ENCODE measurements around the gene PLTP.

Gene PLTP

DNA sequence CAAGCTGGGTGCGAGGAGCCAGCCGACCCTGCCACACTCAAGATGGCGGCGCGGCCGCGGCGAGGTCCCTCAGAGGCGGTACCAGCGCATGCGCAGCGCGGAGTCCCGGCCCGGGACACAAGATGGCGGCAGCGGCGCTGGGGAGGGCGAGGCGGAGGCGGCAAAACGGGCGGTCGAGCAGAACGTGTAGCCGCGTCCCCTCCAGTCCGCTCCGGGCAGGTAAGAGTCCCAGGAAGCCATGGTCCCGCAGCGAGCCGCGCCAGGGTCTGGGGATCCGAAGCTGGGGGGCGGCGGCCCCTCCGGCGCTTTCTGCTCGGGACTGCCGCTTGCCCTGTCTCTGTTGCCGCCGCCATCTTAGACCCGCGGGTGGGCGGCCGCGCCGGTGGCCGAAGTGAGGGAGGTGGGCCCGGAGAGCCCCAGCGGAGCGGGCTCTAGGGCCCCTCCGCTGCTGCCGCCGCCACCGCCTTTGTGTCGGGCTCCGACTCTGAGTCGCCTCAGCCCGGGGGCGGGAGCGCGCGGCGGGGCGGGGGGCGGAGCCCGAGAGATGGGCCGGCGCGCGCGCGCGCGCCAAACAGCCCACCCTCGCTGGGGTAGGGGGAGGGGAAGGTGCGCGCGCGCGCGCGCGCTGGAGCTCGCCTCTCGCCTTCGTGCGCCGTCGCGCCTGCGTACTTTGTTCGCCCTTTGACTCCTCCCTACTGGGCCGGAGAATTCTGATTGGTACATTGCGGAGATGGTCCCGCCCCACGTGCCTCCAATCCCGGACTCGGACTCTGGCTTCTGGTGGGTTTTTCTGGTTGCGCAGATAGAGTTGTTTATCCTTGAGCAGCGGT lies 22.8 kb upstream of the PLTP start, which contains the start of gene PCIF1 (continued):
- TF ChIP-seq, protein P1, sequence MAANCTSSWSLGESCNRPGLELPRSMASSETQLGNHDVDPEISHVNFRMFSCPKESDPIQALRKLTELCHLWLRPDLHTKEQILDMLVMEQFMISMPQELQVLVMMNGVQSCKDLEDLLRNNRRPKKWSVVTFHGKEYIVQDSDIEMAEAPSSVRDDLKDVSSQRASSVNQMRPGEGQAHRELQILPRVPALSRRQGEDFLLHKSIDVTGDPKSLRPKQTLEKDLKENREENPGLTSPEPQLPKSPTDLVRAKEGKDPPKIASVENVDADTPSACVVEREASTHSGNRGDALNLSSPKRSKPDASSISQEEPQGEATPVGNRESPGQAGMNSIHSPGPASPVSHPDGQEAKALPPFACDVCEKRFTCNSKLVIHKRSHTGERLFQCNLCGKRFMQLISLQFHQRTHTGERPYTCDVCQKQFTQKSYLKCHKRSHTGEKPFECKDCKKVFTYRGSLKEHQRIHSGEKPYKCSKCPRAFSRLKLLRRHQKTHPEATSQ (tag by site-specific recombination; IDR thresholded peaks at IDR 0.05), result peak; percentile 92
- TF ChIP-seq ZNF324 (tag by site-specific recombination; IDR thresholded peaks at IDR 0.05) (peak; percentile 95), ZNF600 (tag by site-specific recombination; IDR thresholded peaks at IDR 0.05) (peak; percentile 67), KLF8 (tag by site-specific recombination; IDR thresholded peaks at IDR 0.05) (peak; percentile 96), ZNF391 (tag by site-specific recombination; IDR thresholded peaks at IDR 0.05; ENCODE audit: borderline replicate concordance, low read depth) (peak; percentile 72; the same call in 1 of the 2 replicates), SP7 (tag by site-specific recombination; IDR thresholded peaks at IDR 0.05) (peak; percentile 84), GLI4 (tag by site-specific recombination; IDR thresholded peaks at IDR 0.05) (peak; percentile 65; the same call in 1 of the 2 replicates), WT1 (tag by site-specific recombination; IDR thresholded peaks at IDR 0.05) (peak; percentile 59), KLF9 (tag by site-specific recombination; IDR thresholded peaks at IDR 0.05; ENCODE audit: low read depth) (peak; percentile 93), YY1 (tag by site-specific recombination; IDR thresholded peaks at IDR 0.05) (peak; percentile 100), ZNF76 (tag by site-specific recombination; IDR thresholded peaks at IDR 0.05; ENCODE audit: borderline replicate concordance, low read depth) (peak; percentile 93), ZNF169 (tag by site-specific recombination; IDR thresholded peaks at IDR 0.05) (peak; percentile 64; the same call in 1 of the 2 replicates), ZNF394 (tag by site-specific recombination; IDR thresholded peaks at IDR 0.05; ENCODE audit: borderline replicate concordance) (peak; percentile 68), ZBTB1 (tag by site-specific recombination; IDR thresholded peaks at IDR 0.05) (0 out of 2 replicates have a peak, but pooled peaks have one; percentile 52), ZNF514 (tag by site-specific recombination; IDR thresholded peaks at IDR 0.05) (no peak), ZNF335 (tag by site-specific recombination; conservative IDR thresholded peaks at IDR 0.05) (no peak), ZNF660 (tag by site-specific recombination; IDR thresholded peaks at IDR 0.05) (peak; percentile 78)
- TF ChIP-seq, protein P2, sequence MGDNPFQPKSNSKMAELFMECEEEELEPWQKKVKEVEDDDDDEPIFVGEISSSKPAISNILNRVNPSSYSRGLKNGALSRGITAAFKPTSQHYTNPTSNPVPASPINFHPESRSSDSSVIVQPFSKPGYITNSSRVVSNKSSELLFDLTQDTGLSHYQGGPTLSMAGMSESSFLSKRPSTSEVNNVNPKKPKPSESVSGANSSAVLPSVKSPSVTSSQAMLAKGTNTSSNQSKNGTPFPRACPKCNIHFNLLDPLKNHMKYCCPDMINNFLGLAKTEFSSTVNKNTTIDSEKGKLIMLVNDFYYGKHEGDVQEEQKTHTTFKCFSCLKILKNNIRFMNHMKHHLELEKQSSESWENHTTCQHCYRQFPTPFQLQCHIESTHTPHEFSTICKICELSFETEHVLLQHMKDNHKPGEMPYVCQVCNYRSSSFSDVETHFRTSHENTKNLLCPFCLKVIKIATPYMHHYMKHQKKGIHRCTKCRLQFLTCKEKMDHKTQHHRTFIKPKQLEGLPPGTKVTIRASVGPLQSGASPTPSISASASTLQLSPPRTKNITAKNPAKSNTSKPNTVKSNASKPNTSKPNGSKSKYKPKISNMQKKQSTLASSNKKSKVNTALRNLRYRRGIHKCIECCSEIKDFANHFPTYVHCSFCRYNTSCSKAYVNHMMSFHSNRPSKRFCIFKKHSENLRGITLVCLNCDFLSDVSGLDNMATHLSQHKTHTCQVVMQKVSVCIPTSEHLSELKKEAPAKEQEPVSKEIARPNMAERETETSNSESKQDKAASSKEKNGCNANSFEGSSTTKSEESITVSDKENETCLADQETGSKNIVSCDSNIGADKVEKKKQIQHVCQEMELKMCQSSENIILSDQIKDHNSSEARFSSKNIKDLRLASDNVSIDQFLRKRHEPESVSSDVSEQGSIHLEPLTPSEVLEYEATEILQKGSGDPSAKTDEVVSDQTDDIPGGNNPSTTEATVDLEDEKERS (tag by site-specific recombination; IDR thresholded peaks at IDR 0.05), result no peak
- TF ChIP-seq, protein P3, sequence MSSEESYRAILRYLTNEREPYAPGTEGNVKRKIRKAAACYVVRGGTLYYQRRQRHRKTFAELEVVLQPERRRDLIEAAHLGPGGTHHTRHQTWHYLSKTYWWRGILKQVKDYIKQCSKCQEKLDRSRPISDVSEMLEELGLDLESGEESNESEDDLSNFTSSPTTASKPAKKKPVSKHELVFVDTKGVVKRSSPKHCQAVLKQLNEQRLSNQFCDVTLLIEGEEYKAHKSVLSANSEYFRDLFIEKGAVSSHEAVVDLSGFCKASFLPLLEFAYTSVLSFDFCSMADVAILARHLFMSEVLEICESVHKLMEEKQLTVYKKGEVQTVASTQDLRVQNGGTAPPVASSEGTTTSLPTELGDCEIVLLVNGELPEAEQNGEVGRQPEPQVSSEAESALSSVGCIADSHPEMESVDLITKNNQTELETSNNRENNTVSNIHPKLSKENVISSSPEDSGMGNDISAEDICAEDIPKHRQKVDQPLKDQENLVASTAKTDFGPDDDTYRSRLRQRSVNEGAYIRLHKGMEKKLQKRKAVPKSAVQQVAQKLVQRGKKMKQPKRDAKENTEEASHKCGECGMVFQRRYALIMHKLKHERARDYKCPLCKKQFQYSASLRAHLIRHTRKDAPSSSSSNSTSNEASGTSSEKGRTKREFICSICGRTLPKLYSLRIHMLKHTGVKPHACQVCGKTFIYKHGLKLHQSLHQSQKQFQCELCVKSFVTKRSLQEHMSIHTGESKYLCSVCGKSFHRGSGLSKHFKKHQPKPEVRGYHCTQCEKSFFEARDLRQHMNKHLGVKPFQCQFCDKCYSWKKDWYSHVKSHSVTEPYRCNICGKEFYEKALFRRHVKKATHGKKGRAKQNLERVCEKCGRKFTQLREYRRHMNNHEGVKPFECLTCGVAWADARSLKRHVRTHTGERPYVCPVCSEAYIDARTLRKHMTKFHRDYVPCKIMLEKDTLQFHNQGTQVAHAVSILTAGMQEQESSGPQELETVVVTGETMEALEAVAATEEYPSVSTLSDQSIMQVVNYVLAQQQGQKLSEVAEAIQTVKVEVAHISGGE (tag by site-specific recombination; conservative IDR thresholded peaks at IDR 0.05; ENCODE audit: low read depth), result peak; percentile 49
- TF ChIP-seq, protein P4, sequence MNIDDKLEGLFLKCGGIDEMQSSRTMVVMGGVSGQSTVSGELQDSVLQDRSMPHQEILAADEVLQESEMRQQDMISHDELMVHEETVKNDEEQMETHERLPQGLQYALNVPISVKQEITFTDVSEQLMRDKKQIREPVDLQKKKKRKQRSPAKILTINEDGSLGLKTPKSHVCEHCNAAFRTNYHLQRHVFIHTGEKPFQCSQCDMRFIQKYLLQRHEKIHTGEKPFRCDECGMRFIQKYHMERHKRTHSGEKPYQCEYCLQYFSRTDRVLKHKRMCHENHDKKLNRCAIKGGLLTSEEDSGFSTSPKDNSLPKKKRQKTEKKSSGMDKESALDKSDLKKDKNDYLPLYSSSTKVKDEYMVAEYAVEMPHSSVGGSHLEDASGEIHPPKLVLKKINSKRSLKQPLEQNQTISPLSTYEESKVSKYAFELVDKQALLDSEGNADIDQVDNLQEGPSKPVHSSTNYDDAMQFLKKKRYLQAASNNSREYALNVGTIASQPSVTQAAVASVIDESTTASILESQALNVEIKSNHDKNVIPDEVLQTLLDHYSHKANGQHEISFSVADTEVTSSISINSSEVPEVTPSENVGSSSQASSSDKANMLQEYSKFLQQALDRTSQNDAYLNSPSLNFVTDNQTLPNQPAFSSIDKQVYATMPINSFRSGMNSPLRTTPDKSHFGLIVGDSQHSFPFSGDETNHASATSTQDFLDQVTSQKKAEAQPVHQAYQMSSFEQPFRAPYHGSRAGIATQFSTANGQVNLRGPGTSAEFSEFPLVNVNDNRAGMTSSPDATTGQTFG (tag by site-specific recombination; IDR thresholded peaks at IDR 0.05; ENCODE audit: borderline replicate concordance), result peak; percentile 40; the same call in 1 of the 2 replicates
- TF ChIP-seq, protein P5, sequence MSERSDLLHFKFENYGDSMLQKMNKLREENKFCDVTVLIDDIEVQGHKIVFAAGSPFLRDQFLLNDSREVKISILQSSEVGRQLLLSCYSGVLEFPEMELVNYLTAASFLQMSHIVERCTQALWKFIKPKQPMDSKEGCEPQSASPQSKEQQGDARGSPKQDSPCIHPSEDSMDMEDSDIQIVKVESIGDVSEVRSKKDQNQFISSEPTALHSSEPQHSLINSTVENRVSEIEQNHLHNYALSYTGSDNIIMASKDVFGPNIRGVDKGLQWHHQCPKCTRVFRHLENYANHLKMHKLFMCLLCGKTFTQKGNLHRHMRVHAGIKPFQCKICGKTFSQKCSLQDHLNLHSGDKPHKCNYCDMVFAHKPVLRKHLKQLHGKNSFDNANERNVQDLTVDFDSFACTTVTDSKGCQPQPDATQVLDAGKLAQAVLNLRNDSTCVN (tag by site-specific recombination; optimal IDR thresholded peaks at IDR 0.05), result peak; percentile 88
- TF ChIP-seq, protein P6, sequence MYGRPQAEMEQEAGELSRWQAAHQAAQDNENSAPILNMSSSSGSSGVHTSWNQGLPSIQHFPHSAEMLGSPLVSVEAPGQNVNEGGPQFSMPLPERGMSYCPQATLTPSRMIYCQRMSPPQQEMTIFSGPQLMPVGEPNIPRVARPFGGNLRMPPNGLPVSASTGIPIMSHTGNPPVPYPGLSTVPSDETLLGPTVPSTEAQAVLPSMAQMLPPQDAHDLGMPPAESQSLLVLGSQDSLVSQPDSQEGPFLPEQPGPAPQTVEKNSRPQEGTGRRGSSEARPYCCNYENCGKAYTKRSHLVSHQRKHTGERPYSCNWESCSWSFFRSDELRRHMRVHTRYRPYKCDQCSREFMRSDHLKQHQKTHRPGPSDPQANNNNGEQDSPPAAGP (tag by site-specific recombination; IDR thresholded peaks at IDR 0.05), result peak; percentile 94; the same call in 1 of the 2 replicates
- TF ChIP-seq, protein P7, sequence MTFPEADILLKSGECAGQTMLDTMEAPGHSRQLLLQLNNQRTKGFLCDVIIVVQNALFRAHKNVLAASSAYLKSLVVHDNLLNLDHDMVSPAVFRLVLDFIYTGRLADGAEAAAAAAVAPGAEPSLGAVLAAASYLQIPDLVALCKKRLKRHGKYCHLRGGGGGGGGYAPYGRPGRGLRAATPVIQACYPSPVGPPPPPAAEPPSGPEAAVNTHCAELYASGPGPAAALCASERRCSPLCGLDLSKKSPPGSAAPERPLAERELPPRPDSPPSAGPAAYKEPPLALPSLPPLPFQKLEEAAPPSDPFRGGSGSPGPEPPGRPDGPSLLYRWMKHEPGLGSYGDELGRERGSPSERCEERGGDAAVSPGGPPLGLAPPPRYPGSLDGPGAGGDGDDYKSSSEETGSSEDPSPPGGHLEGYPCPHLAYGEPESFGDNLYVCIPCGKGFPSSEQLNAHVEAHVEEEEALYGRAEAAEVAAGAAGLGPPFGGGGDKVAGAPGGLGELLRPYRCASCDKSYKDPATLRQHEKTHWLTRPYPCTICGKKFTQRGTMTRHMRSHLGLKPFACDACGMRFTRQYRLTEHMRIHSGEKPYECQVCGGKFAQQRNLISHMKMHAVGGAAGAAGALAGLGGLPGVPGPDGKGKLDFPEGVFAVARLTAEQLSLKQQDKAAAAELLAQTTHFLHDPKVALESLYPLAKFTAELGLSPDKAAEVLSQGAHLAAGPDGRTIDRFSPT (tag by site-specific recombination; IDR thresholded peaks at IDR 0.05), result peak; percentile 44; the same call in 1 of the 2 replicates
